ENCODE measurements around the gene DCAF6.
"Not testable (repeated sequence)": the region's sequence is repeated elsewhere in the genome, so short reads cannot be mapped to it uniquely, and the experiment has no call there.

DCAF6 gene

DNA sequence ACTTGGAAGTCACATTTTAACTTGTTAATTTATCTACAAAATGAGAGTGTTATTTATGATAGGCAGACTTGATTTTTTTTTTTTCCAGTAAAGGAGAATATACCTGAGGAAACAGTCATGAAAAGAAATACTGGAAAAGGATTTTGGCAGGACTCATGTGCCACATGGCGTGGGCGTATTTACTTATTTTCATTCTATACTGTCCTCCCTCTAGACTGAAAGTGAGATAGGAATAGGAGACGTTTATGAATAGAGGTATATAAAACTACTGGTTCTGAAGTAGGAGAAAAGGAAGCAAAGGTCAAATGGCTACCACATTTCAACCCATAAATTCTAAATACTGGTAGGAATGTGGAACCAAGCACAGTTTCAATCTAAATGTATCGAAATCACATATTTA is 95.1 kb downstream of the DCAF6 start:
- DNase-seq (ENCODE audit: low read depth in 2 of 2), result no peak

DNA sequence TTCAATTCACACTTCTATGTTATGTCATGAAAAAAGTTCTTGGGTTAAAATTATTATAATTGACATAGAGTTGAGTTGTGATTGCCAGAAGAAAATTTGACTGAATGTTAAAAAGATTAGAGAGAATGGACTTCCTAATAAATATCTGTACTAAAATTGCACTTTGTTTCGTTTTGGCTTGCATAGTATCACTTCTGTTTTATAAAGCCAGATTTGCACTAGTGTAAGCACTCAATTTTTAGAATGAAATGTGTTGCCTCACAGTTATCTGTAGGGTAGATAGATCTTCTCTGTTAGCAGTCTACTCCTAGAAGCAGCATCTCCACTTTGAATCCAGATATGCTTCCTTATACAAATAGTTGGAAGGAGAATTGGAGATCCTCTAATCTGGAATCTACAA is 95.5 kb downstream of the DCAF6 start:
- no peak for DNase-seq (ENCODE audit: low read depth in 2 of 2)

DNA sequence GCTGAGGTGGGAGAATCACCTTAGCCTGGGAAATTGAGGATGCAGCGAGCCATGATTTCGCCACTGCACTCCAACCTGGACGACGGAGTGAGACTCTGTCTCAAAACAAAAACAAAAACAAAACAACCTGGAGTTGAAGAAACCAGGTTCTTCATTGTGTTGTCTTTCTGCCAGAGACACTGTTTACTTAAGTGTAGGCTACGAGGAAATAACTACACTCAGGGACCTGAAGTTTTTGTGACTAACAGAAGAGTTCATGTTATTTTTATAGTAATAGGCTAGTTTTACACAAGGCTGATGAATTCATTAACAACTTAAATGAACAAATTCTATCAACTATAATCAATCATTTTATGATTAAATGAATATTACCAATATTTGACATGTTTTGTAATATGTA is 98.9 kb downstream of the DCAF6 start:
- DNase-seq (ENCODE audit: low read depth in 2 of 2), result no peak

DNA sequence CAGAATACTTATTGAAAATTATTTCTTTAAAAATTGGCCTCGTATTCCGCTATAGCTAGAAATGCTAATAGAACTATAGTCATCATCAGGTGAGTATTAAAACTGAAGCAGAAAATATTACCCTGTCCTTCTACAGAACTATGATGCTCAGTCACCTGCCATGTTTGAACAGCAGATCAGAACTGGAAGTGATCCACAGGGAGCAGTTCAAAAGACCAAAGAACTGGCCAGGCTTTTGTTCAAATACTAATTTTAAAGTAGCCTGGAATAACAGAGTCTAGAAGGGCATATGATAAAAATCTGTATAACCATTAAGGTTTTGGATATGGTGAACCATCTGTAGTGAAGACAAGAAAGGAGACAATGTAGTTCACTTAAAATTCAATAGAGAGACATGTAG is 105.9 kb downstream of the DCAF6 start:
- no peak for DNase-seq (ENCODE audit: low read depth in 2 of 2)

DNA sequence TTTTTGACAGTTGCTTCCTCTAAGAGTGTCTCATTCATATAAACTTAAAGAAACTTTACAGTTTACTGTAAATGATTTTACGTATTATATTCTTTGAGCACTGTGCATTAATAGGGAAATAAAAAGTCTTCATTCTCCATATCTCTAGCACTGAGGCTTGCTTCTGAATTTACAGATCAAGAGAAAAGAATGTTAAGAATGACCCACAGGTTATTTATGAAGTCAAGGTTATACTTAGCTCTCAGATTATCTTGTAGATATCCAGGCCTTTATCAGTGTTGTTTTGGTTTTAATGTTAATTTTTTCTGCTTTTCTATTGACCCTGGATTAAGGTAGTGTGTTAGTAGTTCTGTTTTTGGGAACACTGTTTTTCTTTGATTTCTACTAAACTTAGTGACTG is 108.8 kb downstream of the DCAF6 start:
- DNase-seq (ENCODE audit: low read depth in 2 of 2), result no peak

DNA sequence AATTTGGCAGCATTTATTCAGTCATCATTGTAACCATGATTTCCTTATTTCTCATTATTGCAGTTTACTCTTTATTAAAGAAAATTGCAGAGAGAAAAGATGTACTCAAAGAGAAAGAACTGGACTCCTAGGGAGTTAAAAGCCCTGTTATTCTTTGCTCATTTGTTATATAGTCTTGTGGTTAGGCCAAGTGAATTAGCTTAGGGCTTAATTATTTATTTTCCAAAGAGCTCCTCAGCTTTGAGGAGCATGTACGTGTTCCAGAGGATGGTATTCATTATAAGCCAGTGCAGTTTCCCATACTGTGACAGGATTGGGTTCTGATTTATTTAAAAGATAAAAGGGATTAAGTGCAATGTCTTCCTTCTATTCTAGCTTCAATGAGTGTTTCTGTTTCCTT is 113.8 kb downstream of the DCAF6 start:
- DNase-seq (ENCODE audit: low read depth in 2 of 2), result no peak

DNA sequence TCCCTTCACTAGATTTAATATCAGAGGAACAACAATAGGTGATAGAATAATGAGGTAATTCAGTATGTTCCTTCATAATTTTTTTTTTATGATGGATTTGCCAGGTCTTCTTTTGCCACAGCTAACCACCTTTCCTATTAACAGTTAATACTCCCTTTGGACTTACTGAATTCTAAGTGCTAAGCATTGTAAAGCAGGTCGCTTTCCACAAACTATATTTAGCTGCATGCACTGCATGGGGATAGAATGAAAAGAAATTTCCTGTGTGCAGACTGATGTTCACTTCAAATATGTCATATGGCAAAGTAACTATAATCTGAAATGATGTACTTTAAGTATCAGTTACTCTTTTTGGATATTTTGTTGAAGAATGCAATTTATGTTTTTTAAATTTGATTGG is 114.4 kb downstream of the DCAF6 start:
- no peak for DNase-seq (ENCODE audit: low read depth in 2 of 2)

DNA sequence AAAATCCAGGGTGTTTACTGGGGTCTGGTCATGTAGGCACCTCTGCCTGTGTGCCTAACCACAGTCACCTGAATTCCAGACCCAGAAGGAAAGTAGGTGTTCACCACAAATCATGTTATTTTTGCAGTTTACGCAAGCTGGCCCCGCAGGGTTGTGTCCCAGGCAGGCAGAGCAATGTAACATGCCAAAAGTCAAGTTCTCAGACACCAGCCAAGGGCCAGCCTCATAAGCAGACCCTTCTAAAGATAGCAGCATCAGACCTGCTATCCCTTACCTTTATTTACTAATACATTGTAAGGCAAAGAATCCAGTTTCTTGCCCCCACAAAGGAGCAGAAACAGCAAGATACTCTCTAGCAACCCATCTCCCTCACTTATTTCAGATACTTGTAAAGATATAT is 117.2 kb downstream of the DCAF6 start:
- no peak for DNase-seq (ENCODE audit: low read depth in 2 of 2)

DNA sequence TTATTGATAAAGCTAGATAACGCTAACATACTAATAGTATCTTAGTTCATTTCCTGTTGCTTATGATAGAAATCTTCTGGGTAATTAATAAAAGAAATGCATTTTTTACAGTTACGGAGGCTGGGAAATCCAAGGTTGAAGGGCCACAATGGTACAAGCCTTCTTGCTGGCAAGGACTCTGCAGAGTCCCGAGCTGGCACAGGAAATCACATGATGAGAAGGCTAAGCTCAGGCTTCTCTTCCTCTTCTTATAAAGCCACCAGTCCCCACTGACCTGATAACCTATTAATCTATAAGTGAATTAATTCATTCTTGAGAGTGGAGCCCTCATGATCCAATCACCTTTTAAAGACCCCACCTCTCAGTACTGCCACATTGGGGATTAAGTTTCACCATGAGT is 117.6 kb downstream of the DCAF6 start:
- no peak for DNase-seq (ENCODE audit: low read depth in 2 of 2)

DNA sequence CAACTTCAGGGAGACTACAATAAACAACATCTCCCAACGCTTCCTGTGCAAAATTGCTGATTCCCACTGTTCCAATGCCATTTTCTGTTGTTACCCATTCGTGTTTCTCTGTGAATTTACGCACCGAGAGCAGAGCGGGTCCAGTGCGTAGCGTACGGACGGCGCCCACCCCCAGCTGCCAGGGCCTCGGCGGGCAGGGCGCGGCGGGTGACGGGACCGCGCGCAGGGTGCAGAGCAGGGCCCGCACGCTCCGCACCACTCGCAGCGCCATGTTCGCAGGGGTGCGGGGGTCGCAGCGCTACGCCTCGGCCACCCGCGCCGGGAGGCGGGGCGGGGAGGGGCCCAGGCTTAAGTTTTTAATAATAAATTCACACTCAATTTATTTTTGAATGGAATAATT is 119.7 kb downstream of the DCAF6 start:
- not testable (repeated sequence) for DNase-seq (ENCODE audit: low read depth in 2 of 2)

DNA sequence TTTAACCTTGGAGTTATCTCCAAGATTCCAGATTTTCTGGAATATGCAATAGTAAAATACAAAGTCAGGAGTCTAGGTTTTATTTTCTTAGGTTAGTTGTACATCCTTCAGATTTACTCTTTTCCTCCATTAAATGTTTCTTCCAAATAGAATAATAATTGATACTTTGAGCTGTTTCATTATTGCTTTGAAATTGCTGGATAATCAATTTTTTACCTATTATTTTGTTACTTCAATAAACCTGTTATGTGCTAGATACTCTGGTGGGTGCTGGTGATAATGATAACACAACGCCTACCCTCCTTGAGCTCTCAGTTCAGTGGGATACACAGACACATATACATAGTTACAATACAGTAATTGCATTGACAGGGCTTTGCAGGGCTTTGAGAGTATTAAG is 120.9 kb downstream of the DCAF6 start:
- no peak for DNase-seq (ENCODE audit: low read depth in 2 of 2)

DNA sequence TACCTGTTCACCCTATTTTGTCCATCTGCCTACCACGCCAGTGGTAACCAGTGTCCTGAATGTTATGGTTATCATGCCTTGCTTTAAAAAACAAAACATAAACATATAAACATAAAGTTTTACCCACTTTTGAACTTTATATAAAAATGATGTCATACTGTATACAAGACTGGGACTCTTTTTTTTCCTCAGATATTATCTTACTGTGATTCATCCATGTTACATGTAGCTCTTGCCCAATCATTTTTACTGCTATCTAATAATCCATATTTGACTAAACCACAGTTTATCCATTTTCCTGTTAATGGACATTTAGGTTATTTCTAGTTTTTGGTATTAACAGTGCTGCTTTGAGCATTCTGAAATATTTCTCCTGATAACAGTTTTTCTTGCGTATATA is 121.4 kb downstream of the DCAF6 start:
- DNase-seq (ENCODE audit: low read depth in 2 of 2), result no peak

DNA sequence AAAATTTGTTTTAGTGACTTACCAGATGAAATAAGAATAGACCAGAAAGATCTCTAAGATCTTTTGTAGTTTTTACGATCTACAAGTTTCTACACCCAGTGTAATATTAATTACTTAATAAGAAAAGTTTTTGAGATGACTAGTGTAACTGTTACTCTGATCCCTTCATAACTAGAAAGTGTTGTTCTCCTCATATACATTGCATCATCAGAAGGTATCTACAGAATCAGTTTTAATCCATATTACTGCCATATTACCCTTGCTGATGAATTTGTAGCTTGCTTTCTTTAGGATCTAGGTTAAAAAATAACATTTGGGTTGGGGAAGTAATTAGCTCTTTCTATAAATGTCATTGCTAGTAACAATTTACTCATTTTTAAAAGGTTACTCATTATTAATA is 127.7 kb downstream of the DCAF6 start:
- no peak for DNase-seq (ENCODE audit: low read depth in 2 of 2)

DNA sequence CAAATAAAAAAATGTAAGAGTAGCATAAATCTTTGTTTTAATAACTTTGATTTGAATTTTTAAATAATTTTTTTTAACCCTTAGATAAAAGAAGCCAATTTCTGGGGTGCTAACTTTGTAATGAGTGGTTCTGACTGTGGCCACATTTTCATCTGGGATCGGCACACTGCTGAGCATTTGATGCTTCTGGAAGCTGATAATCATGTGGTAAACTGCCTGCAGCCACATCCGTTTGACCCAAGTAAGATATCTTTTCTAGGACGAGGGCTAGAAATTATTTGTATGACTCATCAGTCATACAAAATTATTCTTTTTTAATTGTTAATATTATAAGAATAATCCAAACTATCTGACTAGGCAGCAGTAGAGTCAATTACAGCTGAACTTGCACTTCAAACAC is 129.0 kb downstream of the DCAF6 start:
- DNase-seq (ENCODE audit: low read depth in 2 of 2), result no peak

DNA sequence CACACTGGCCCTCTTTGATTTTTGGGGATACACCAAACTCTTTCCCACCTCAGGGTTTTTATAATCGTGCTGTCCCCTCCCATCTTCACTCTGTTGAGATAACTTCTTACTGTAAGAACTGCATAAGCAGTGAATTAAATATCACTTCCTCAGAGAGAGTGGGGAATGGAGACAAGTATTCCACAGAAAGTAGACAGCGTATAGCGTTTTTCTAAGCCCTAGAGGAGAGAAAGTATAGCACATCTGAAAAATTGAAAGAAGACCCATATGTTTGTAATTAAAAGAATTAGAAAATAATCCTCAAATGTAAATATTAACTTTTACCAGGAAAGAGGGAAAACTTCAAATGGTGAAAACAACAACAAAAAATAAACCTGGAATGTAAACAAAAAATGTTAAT is 132.9 kb downstream of the DCAF6 start:
- no peak for DNase-seq (ENCODE audit: low read depth in 2 of 2)

DNA sequence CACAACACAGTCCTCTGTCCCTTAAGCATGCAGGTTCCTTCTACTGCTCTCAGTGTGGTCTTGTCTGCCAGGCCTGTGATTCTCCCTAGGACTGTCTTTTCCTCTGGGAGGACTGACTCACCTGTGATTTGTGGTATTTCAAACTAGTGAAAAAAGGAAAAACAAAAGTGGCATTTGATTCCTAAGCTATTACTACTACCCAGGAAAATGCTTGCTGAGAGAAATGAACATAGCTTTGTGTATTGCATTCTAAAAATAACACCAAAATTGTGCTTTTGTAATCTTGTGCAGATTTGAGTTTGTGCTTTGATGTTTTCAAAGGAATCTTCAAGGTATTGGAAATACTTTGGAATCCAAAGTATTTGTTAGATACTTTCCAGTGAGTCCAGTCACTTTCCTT is 143.3 kb downstream of the DCAF6 start:
- no peak for DNase-seq (ENCODE audit: low read depth in 2 of 2)

DNA sequence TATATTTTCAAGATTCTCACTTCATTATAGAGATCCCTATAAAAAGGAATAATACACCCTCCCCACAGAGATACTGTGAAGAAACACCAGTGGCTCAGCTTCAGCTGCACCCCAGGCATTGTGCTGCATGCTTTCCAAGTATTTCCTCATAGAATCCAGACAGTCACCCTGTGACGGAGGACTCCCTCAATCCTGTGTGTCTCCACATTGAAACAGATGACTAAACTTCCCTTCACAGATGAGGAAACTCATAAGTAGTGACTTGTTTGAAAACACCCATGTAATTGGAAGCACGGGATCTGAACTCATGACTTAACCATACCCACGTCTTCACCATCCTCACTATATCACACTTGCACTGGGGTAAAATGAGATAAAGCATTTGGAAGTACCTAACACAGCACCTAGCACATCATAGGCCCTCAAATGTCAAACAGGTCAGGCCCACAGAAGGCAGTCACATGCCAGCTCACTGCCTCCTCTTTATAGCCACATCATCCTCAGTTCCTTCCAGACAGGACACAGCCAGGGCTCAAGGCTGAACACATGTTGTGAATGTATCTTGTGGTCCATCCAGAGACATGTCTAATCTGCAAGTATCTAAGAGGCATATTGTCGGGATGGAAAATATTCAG is 145.0 kb downstream of the DCAF6 start:
- no peak for DNase-seq (ENCODE audit: low read depth in 2 of 2)

DNA sequence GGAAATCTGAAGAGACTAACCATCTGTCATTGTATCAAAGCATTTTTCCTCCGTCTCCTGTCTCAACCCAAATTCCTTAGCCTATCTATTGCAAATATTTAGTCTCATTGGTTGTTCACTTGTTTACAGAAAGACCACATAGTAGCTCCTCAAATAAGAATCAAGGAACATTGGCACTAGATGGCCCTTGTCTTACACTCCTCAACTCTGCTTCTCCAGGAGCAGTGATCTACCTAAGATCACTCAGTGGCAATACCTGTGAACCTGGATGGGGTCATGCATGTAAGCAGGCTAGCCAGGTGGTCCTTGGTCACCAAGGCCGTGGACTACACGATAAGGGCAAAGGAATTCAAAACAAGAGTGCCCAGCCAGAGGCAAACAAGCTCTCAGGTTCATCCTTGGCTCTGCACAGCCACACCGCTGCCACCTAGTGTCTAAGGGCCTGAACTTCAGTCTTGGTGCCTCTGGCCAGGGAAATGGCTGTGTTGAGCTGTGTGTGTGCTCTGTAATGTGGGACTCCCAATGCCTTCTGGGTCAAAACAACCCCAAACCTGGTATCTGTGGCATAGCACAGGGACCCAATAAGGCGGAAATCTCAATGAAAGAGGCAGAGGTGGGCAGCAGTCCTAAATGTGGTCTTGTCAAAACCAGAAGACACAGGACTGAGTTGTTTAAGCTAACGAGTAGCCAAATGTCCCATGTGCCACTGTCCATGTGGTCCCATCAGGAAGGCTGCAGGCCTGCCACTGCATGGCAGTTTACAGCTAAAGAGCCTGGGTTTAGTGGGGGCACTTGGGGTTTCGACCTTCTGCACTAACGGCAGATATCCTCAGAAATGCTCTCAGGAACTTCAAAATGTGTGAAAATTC is 145.8 kb downstream of the DCAF6 start:
- DNase-seq (ENCODE audit: low read depth in 2 of 2), result peak; percentile 21 to 26

DNA sequence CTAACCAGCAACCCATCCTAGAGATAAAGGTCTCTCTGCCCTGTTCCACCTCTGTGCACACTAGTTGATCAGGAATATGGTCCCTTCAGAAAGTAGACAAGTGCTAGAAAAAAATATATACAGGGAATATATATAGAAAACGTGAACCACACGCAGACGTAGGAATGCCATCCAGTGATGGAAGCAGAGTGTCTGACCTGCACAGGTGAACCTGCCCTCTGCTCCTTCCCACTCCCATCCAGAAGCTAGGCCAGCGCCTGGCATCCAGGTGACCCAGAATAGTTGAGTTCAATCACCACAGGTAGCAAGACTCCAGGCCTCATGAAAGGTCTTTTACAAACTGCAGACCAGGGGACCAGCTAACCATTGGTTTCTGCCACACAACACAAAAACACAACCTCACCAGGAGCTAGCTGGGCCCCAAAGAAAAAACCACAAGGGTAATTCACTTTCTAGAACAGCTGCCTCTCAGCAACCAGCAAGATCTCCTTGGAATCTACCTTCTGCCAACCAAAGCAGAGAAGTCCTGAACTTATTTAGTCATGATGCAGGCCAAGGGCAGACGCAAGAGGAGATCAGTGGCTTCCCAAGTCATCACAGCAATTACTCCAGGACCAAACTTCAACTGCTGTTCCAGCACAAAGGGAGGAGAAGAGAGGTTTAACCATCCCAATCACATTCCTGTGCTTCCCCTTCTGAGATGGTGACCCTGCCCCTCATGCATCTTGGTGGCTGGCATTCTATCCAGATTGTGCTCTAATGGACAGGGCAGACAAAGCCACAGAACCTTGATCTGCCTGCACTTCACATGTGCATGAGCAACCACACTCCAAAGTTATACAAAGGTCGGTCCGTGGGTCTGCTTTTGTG is 147.2 kb downstream of the DCAF6 start:
- no peak for DNase-seq (ENCODE audit: low read depth in 2 of 2)

DNA sequence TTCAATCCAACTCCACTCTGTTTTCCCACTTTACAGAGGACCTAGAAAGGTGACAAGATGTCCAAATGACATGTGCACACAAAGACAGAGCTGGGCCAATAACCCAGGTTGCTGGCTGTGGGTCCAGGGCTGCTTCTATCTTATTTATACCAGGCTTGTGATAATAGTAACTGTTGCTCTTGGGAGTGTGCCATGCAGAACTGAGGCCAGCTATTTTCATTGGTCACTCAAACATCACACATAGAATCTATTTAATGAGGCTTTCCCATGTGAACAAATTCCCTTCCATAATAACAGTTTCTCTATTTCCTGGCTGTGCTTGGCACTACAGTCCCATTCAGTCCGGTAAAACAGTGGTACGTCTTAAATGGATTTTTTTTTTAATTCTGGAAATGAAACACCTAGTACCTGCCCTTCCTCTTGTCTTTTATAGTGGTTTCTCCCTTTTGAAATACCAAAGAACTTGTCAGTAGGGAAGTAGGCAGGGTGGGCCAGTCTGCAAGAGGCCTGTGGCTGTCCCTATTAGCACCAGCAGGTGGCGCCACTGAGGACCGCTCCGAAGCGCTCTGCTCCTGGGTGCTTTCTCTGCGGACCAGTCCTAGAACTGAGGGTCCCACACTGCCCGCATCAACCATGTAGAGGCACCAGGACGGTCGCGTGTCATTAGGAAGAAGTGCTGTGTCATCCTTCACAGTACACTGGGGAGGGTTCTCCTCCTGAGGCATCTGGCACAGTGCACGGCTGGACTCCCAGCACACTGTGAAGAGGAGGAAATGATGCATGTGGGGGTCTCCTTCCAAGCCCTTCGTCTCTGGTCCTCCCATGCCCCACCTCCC is 148.1 kb downstream of the DCAF6 start:
- peak; percentile 13 to 47 for DNase-seq (ENCODE audit: low read depth in 2 of 2)

DNA sequence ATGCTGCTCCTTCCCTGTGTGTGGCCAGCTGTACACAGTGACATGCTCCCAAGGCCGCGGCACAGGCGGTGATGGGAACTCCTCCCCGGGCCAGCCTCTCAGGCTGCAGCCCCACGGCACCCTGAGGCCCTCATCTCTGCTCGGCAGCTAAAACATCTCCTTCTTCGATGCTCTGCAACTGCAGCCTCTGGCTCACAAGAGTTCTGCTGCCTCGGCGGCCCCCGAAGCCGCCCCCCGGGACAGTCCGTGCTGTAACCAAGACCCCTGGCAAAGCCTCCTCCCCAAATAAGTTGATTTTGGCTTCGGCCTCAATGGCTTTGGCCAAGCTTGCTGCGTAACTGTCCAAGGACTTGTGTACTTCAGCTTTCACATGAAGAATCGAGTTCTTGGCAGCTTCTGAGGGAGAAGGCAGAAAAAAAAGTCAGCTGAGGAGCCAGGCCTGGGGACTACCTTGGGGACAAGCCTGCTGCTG is 149.0 kb downstream of the DCAF6 start:
- no peak for DNase-seq (ENCODE audit: low read depth in 2 of 2)

DNA sequence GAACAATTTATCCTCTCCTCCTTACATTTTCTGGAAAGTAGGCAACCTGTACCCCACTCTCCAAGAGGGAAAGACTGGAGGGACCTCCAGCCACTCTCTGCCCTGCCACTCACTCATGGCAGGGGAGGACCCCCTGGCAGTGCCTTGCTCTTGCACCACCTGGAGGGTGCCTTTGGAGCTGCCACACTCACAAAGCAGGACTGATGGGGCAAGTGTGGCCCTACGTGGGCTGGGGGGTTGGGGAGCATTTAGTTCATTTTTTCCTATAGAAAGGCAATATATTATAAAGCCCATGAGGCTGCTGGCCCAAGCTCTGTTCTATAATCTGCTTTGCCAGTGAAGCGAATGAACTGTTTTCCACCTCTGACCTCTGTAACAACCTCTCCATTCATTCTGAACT is 150.0 kb downstream of the DCAF6 start:
- no peak for DNase-seq (ENCODE audit: low read depth in 2 of 2)
